Activated naive CD8-positive, alpha-beta T cell (primary cell): ENCODE measurements around the gene MYO16.

Source experiments
- H3K27ac Mint-ChIP-seq: one replicate; pipeline ENCODE4 v1.8.0; 2021; ENCODE audit warnings: mixed read lengths
- H3K27me3 Mint-ChIP-seq: one replicate; pipeline ENCODE4 v1.8.0; 2021; ENCODE audit warnings: mixed read lengths
- H3K36me3 Mint-ChIP-seq: one replicate; pipeline ENCODE4 v1.8.0; 2021; ENCODE audit warnings: mixed read lengths
- H3K4me1 Mint-ChIP-seq: one replicate; pipeline ENCODE4 v1.8.0; 2021; ENCODE audit warnings: low read depth, mixed read lengths
- H3K4me3 Mint-ChIP-seq: one replicate; pipeline ENCODE4 v1.8.0; 2021; ENCODE audit warnings: mild to moderate bottlenecking, mixed read lengths
- H3K9me3 Mint-ChIP-seq: one replicate; pipeline ENCODE4 v1.8.0; 2021; ENCODE audit warnings: low read depth, mixed read lengths

The MYO16 gene

GRCh38 chr13:108957369-108958012 is 328.1 kb downstream of the MYO16 start:
- no peaks in the 10 kb centered on the region for H3K9me3 Mint-ChIP-seq
- H3K27me3 Mint-ChIP-seq, result peaks cover 12% of the 10 kb centered on the region
- H3K4me3 Mint-ChIP-seq, result no peak overlapping the region
- H3K27ac Mint-ChIP-seq, result no peak overlapping the region
- H3K4me1 Mint-ChIP-seq, result no peaks in the 10 kb centered on the region
- no peaks in the 10 kb centered on the region for H3K36me3 Mint-ChIP-seq

- no peaks in the 10 kb centered on the region for H3K4me1 Mint-ChIP-seq
- no peak overlapping the region for H3K4me3 Mint-ChIP-seq
- H3K9me3 Mint-ChIP-seq, result no peaks in the 10 kb centered on the region
- no peak overlapping the region for H3K27ac Mint-ChIP-seq
- H3K27me3 Mint-ChIP-seq, result peaks cover 12% of the 10 kb centered on the region
- no peaks in the 10 kb centered on the region for H3K36me3 Mint-ChIP-seq
Measured at GRCh38 chr13:108958013-108958376, 328.6 kb downstream of the MYO16 start.

- Mint-ChIP-seq H3K4me1 (no peaks in the 10 kb centered on the region), H3K27ac (no peak overlapping the region), H3K27me3 (peaks cover 10% of the 10 kb centered on the region), H3K9me3 (no peaks in the 10 kb centered on the region), H3K4me3 (no peak overlapping the region), H3K36me3 (no peaks in the 10 kb centered on the region)
Measured at GRCh38 chr13:108959234-108959633, 329.8 kb downstream of the MYO16 start.

- Mint-ChIP-seq H3K4me3 (no peak overlapping the region), H3K9me3 (no peaks in the 10 kb centered on the region), H3K4me1 (no peaks in the 10 kb centered on the region), H3K36me3 (no peaks in the 10 kb centered on the region), H3K27ac (no peak overlapping the region), H3K27me3 (peaks cover 10% of the 10 kb centered on the region)
Measured at GRCh38 chr13:108960006-108960405, 330.6 kb downstream of the MYO16 start.

- Mint-ChIP-seq H3K4me1 (no peaks in the 10 kb centered on the region), H3K9me3 (no peaks in the 10 kb centered on the region), H3K4me3 (no peak overlapping the region), H3K27me3 (peaks cover 4% of the 10 kb centered on the region), H3K27ac (no peak overlapping the region), H3K36me3 (no peaks in the 10 kb centered on the region)
Measured at GRCh38 chr13:108961542-108962125, 332.2 kb downstream of the MYO16 start.

- H3K27ac Mint-ChIP-seq, result no peak overlapping the region
Measured at GRCh38 chr13:108962654-108963053, 333.2 kb downstream of the MYO16 start.

GRCh38 chr13:108963276-108963810 is 333.9 kb downstream of the MYO16 start:
- Mint-ChIP-seq H3K27me3 (peaks cover 2% of the 10 kb centered on the region), H3K36me3 (no peaks in the 10 kb centered on the region), H3K27ac (no peak overlapping the region)

More at GRCh38 chr13:108962654-108963053, 333.2 kb downstream of the MYO16 start:
- Mint-ChIP-seq H3K4me3 (no peak overlapping the region), H3K27me3 (peaks cover 2% of the 10 kb centered on the region), H3K9me3 (no peaks in the 10 kb centered on the region), H3K36me3 (no peaks in the 10 kb centered on the region), H3K4me1 (no peaks in the 10 kb centered on the region)

GRCh38 chr13:108963846-108964600 is 334.6 kb downstream of the MYO16 start:
- no peaks in the 10 kb centered on the region for H3K36me3 Mint-ChIP-seq
- no peak overlapping the region for H3K4me3 Mint-ChIP-seq
- no peaks in the 10 kb centered on the region for H3K4me1 Mint-ChIP-seq
- peaks cover 2% of the 10 kb centered on the region for H3K27me3 Mint-ChIP-seq
- no peak overlapping the region for H3K27ac Mint-ChIP-seq
- H3K9me3 Mint-ChIP-seq, result no peaks in the 10 kb centered on the region

More at GRCh38 chr13:108963276-108963810, 333.9 kb downstream of the MYO16 start:
- Mint-ChIP-seq H3K4me3 (no peak overlapping the region), H3K9me3 (no peaks in the 10 kb centered on the region), H3K4me1 (no peaks in the 10 kb centered on the region)

GRCh38 chr13:108964606-108965005 is 335.2 kb downstream of the MYO16 start:
- Mint-ChIP-seq H3K9me3 (no peaks in the 10 kb centered on the region), H3K27me3 (peaks cover 2% of the 10 kb centered on the region), H3K4me3 (no peak overlapping the region)

GRCh38 chr13:108967371-108967770 is 338.0 kb downstream of the MYO16 start:
- Mint-ChIP-seq H3K36me3 (no peaks in the 10 kb centered on the region), H3K27ac (no peak overlapping the region), H3K27me3 (no peaks in the 10 kb centered on the region), H3K9me3 (no peaks in the 10 kb centered on the region), H3K4me1 (no peaks in the 10 kb centered on the region), H3K4me3 (no peak overlapping the region)

More at GRCh38 chr13:108964606-108965005, 335.2 kb downstream of the MYO16 start:
- Mint-ChIP-seq H3K36me3 (no peaks in the 10 kb centered on the region), H3K4me1 (no peaks in the 10 kb centered on the region), H3K27ac (no peak overlapping the region)

- H3K4me1 Mint-ChIP-seq, result no peaks in the 10 kb centered on the region
- H3K9me3 Mint-ChIP-seq, result no peaks in the 10 kb centered on the region
- no peaks in the 10 kb centered on the region for H3K27me3 Mint-ChIP-seq
- H3K27ac Mint-ChIP-seq, result no peak overlapping the region
- H3K36me3 Mint-ChIP-seq, result no peaks in the 10 kb centered on the region
- H3K4me3 Mint-ChIP-seq, result no peak overlapping the region
Measured at GRCh38 chr13:108968566-108968965, 339.2 kb downstream of the MYO16 start.

GRCh38 chr13:108974686-108975085 is 345.3 kb downstream of the MYO16 start:
- Mint-ChIP-seq H3K27ac (no peak overlapping the region), H3K36me3 (no peaks in the 10 kb centered on the region), H3K9me3 (no peaks in the 10 kb centered on the region), H3K4me3 (no peak overlapping the region), H3K4me1 (no peaks in the 10 kb centered on the region), H3K27me3 (peaks cover 13% of the 10 kb centered on the region)

GRCh38 chr13:108980237-108980636 is 350.8 kb downstream of the MYO16 start:
- Mint-ChIP-seq H3K4me3 (no peak overlapping the region), H3K36me3 (no peaks in the 10 kb centered on the region), H3K9me3 (no peaks in the 10 kb centered on the region), H3K27ac (no peak overlapping the region), H3K4me1 (no peaks in the 10 kb centered on the region), H3K27me3 (peaks cover 27% of the 10 kb centered on the region)

GRCh38 chr13:108981407-108981806 is 352.0 kb downstream of the MYO16 start:
- H3K4me3 Mint-ChIP-seq, result no peak overlapping the region
- no peaks in the 10 kb centered on the region for H3K4me1 Mint-ChIP-seq
- H3K27me3 Mint-ChIP-seq, result peaks cover 29% of the 10 kb centered on the region

GRCh38 chr13:108983273-108983672 is 353.9 kb downstream of the MYO16 start:
- Mint-ChIP-seq H3K27ac (no peak overlapping the region), H3K4me3 (no peak overlapping the region), H3K36me3 (no peaks in the 10 kb centered on the region)

More at GRCh38 chr13:108981407-108981806, 352.0 kb downstream of the MYO16 start:
- no peaks in the 10 kb centered on the region for H3K9me3 Mint-ChIP-seq
- H3K36me3 Mint-ChIP-seq, result no peaks in the 10 kb centered on the region
- no peak overlapping the region for H3K27ac Mint-ChIP-seq

More at GRCh38 chr13:108983273-108983672, 353.9 kb downstream of the MYO16 start:
- H3K27me3 Mint-ChIP-seq, result peaks cover 20% of the 10 kb centered on the region
- H3K9me3 Mint-ChIP-seq, result no peaks in the 10 kb centered on the region
- H3K4me1 Mint-ChIP-seq, result no peaks in the 10 kb centered on the region
